ENCODE results near the gene GPBP1L1.

- no peak for TF ChIP-seq POLR2A (IDR thresholded peaks at IDR 0.05)
- TF ChIP-seq, protein P1, sequence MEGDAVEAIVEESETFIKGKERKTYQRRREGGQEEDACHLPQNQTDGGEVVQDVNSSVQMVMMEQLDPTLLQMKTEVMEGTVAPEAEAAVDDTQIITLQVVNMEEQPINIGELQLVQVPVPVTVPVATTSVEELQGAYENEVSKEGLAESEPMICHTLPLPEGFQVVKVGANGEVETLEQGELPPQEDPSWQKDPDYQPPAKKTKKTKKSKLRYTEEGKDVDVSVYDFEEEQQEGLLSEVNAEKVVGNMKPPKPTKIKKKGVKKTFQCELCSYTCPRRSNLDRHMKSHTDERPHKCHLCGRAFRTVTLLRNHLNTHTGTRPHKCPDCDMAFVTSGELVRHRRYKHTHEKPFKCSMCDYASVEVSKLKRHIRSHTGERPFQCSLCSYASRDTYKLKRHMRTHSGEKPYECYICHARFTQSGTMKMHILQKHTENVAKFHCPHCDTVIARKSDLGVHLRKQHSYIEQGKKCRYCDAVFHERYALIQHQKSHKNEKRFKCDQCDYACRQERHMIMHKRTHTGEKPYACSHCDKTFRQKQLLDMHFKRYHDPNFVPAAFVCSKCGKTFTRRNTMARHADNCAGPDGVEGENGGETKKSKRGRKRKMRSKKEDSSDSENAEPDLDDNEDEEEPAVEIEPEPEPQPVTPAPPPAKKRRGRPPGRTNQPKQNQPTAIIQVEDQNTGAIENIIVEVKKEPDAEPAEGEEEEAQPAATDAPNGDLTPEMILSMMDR (IDR thresholded peaks at IDR 0.05): no peak
- TF ChIP-seq EP300 (IDR thresholded peaks at IDR 0.05): no peak
- TF ChIP-seq POLR2AphosphoS5 (IDR thresholded peaks at IDR 0.05): no peak
Observed at GRCh38 chr1:45629035-45629434, 57.3 kb downstream of the GPBP1L1 start.
